ENCODE measurements around the gene OR51F2.

OR51F2 gene, protein sequence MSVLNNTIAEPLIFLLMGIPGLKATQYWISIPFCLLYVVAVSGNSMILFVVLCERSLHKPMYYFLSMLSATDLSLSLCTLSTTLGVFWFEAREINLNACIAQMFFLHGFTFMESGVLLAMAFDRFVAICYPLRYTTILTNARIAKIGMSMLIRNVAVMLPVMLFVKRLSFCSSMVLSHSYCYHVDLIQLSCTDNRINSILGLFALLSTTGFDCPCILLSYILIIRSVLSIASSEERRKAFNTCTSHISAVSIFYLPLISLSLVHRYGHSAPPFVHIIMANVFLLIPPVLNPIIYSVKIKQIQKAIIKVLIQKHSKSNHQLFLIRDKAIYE

DNA sequence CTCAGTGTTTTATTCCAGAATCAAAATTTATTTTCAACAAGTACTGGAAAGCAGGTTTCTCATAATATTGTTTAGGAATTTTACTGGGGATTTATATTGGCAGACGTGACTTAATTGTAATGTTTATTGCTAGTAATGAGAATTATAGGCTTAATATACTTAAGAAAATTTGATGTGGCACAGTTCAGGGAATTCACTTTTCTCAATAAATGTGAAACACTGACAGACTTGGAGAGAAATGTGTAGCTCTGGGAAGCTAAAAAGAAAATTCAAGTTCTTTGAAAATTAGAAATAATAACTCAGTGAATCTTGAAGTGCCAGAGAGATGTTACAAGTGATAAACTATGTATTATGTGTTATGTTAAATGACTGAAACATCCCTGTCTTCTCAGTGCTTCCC is at the start of gene OR51F2:
Gene OR51F2 (plus strand): TSS at position 301 of the 400 bp plus-strand sequence. CDS start 101 bp downstream, outside the sequence.
- Histone ChIP-seq H3K4me3 (ENCODE audit: low read length) (no peak within 1 kb of the TSS), H3K4me2 (ENCODE audit: low read depth, low read length) (no peak within 1 kb of the TSS), H3K27ac (ENCODE audit: low read length) (no peak within 1 kb of the TSS), H4K20me1 (ENCODE audit: insufficient read depth, low read length) (no peaks in the 10 kb centered on the region), H3K4me1 (ENCODE audit: low read length) (no peaks in the 10 kb centered on the region), H3F3A (ENCODE audit: insufficient read depth, low read length) (no peaks in the 10 kb centered on the region), H3K9me2 (replicated peaks; ENCODE audit: insufficient read depth, low read length) (no peaks in the 10 kb centered on the region), H3K9ac (ENCODE audit: low read length) (no peak within 1 kb of the TSS), H3K36me3 (replicated peaks; ENCODE audit: insufficient read depth, low read length) (no peaks in the 10 kb centered on the region), H3K79me2 (ENCODE audit: low read length) (no peaks in the 10 kb centered on the region), H3K9me3 (replicated peaks; ENCODE audit: insufficient read depth, low read length) (no peaks in the 10 kb centered on the region), H3K27me3 (replicated peaks; ENCODE audit: insufficient read depth, low read length) (no peaks in the 10 kb centered on the region), H2AFZ (ENCODE audit: low read length) (no peak within 1 kb of the TSS)
- TF ChIP-seq EZH2 (optimal IDR thresholded peaks at IDR 0.05; ENCODE audit: low read depth, low read length) = no peak
- TF ChIP-seq, protein P1, sequence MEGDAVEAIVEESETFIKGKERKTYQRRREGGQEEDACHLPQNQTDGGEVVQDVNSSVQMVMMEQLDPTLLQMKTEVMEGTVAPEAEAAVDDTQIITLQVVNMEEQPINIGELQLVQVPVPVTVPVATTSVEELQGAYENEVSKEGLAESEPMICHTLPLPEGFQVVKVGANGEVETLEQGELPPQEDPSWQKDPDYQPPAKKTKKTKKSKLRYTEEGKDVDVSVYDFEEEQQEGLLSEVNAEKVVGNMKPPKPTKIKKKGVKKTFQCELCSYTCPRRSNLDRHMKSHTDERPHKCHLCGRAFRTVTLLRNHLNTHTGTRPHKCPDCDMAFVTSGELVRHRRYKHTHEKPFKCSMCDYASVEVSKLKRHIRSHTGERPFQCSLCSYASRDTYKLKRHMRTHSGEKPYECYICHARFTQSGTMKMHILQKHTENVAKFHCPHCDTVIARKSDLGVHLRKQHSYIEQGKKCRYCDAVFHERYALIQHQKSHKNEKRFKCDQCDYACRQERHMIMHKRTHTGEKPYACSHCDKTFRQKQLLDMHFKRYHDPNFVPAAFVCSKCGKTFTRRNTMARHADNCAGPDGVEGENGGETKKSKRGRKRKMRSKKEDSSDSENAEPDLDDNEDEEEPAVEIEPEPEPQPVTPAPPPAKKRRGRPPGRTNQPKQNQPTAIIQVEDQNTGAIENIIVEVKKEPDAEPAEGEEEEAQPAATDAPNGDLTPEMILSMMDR (IDR thresholded peaks at IDR 0.05; ENCODE audit: low read length) = no peak
- no peak for TF ChIP-seq EZH2phosphoT487 (IDR thresholded peaks at IDR 0.05; ENCODE audit: low read length)
- no peak for DNase-seq

DNA sequence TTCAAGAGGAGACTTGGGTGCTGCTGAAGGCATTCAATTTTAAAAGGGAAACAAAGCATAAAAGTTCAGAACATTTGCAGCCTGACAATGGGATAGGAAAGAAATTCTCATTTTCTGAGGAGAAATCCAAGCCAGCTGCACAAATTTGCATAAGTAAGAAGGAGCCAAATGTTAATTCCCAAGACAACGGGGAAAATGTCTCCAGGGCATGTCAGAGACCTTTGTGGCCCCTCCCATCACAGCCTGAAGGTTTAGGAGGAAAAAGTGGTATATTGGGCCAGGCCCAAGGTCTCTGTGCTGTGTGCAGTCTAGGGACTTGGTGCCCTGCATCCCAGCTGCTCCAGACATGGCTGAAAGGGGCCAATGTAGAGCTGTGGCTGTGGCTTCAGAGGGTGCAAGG is 38.7 kb upstream of the OR51F2 start:
- Histone ChIP-seq H4K20me1 (ENCODE audit: insufficient read depth, low read length) (no peaks in the 10 kb centered on the region), H3K79me2 (ENCODE audit: low read length) (no peaks in the 10 kb centered on the region), H3K9me3 (replicated peaks; ENCODE audit: insufficient read depth, low read length) (no peaks in the 10 kb centered on the region), H3K27me3 (replicated peaks; ENCODE audit: insufficient read depth, low read length) (no peaks in the 10 kb centered on the region), H3K36me3 (replicated peaks; ENCODE audit: insufficient read depth, low read length) (no peaks in the 10 kb centered on the region), H3F3A (ENCODE audit: insufficient read depth, low read length) (no peaks in the 10 kb centered on the region), H2AFZ (ENCODE audit: low read length) (no peak overlapping the region), H3K4me3 (ENCODE audit: low read length) (no peak overlapping the region), H3K9me2 (replicated peaks; ENCODE audit: insufficient read depth, low read length) (no peaks in the 10 kb centered on the region), H3K4me2 (ENCODE audit: low read depth, low read length) (no peak overlapping the region), H3K4me1 (ENCODE audit: low read length) (no peaks in the 10 kb centered on the region), H3K27ac (ENCODE audit: low read length) (no peak overlapping the region), H3K9ac (ENCODE audit: low read length) (no peak overlapping the region)
- TF ChIP-seq EZH2phosphoT487 (IDR thresholded peaks at IDR 0.05; ENCODE audit: low read length) = no peak
- TF ChIP-seq, protein P1 (IDR thresholded peaks at IDR 0.05; ENCODE audit: low read length) = no peak
- TF ChIP-seq EZH2 (optimal IDR thresholded peaks at IDR 0.05; ENCODE audit: low read depth, low read length) = no peak
- DNase-seq = no peak

DNA sequence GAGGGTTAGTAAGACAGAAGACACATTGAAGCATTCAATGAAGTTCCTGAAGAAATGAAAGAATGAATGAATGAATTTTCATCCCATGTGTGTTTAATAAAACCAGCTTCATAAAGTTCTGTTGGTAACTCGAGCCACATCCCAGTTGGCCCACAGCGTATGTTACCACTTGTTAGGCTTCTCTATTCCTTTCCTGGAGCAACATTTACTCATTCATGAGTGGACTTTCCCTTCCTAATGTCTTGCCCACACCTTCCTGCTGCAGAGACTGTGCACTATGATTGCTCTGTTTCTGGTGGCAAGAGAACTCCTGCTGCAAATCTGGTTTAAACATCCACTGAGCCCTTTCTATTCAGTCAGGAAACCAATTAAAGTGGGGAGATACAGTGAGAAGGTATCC is 23.9 kb upstream of the OR51F2 start:
- Histone ChIP-seq H3K4me1 (ENCODE audit: low read length) (no peaks in the 10 kb centered on the region), H3K9ac (ENCODE audit: low read length) (no peak overlapping the region), H3K4me2 (ENCODE audit: low read depth, low read length) (no peak overlapping the region), H3K9me2 (replicated peaks; ENCODE audit: insufficient read depth, low read length) (no peaks in the 10 kb centered on the region), H2AFZ (ENCODE audit: low read length) (no peak overlapping the region), H3K27me3 (replicated peaks; ENCODE audit: insufficient read depth, low read length) (no peaks in the 10 kb centered on the region), H3K27ac (ENCODE audit: low read length) (no peak overlapping the region), H4K20me1 (ENCODE audit: insufficient read depth, low read length) (no peaks in the 10 kb centered on the region), H3F3A (ENCODE audit: insufficient read depth, low read length) (no peaks in the 10 kb centered on the region), H3K36me3 (replicated peaks; ENCODE audit: insufficient read depth, low read length) (no peaks in the 10 kb centered on the region), H3K9me3 (replicated peaks; ENCODE audit: insufficient read depth, low read length) (no peaks in the 10 kb centered on the region), H3K79me2 (ENCODE audit: low read length) (no peaks in the 10 kb centered on the region), H3K4me3 (ENCODE audit: low read length) (no peak overlapping the region)
- DNase-seq = no peak
- no peak for TF ChIP-seq EZH2 (optimal IDR thresholded peaks at IDR 0.05; ENCODE audit: low read depth, low read length)
- TF ChIP-seq EZH2phosphoT487 (IDR thresholded peaks at IDR 0.05; ENCODE audit: low read length) = no peak
- TF ChIP-seq, protein P1 (IDR thresholded peaks at IDR 0.05; ENCODE audit: low read length) = no peak

All from MM.1S (cell line).